Mesothelial cell of epicardium (in vitro differentiated cells): ENCODE results near the gene SASH3. TPM values are rescaled to one million over a fixed set of nuclear protein-coding genes. Genes with fewer than 3 reads are reported as not detected.

Experiments
- DNase-seq, 2 experiments: peaks; one replicate each; pipeline ENCODE4 v3.0.0; 2021; ENCODE audit warnings: low spot score in 2 of 2; ENCODE audit not compliant: unreplicated experiment in 2 of 2
- H3K27ac Mint-ChIP-seq: 2 replicates; pipeline ENCODE4 v1.8.0; 2021; ENCODE audit warnings: mixed read lengths
- H3K27me3 Mint-ChIP-seq: 2 replicates; pipeline ENCODE4 v1.8.0; 2021; ENCODE audit warnings: low read depth, mixed read lengths
- H3K36me3 Mint-ChIP-seq: 2 replicates; pipeline ENCODE4 v1.8.0; 2021; ENCODE audit warnings: mixed read lengths
- H3K4me1 Mint-ChIP-seq: 2 replicates; pipeline ENCODE4 v1.8.0; 2021; ENCODE audit warnings: mixed read lengths
- H3K4me3 Mint-ChIP-seq: 2 replicates; pipeline ENCODE4 v1.8.0; 2021; ENCODE audit warnings: mild to moderate bottlenecking, moderate library complexity, mixed read lengths
- H3K9me3 Mint-ChIP-seq: 2 replicates; pipeline ENCODE4 v1.8.0; 2021; ENCODE audit warnings: mixed read lengths
- total RNA-seq: library from RNA; stranded (reverse); gene quantifications from 3 replicates; pipeline ENCODE4 v1.2.1, GENCODE V29; 2021
- TF ChIP-seq, protein P1 (sequence below): fragments of 200-600 bp; sonication (generic); IDR thresholded peaks from one replicate; pipeline ENCODE4 v1.5.0; 2021; ENCODE audit warnings: antibody characterized with exemption; ENCODE audit not compliant: unreplicated experiment

SASH3 gene
- total RNA-seq, 1 donor from 2014 or later: not detected

DNA sequence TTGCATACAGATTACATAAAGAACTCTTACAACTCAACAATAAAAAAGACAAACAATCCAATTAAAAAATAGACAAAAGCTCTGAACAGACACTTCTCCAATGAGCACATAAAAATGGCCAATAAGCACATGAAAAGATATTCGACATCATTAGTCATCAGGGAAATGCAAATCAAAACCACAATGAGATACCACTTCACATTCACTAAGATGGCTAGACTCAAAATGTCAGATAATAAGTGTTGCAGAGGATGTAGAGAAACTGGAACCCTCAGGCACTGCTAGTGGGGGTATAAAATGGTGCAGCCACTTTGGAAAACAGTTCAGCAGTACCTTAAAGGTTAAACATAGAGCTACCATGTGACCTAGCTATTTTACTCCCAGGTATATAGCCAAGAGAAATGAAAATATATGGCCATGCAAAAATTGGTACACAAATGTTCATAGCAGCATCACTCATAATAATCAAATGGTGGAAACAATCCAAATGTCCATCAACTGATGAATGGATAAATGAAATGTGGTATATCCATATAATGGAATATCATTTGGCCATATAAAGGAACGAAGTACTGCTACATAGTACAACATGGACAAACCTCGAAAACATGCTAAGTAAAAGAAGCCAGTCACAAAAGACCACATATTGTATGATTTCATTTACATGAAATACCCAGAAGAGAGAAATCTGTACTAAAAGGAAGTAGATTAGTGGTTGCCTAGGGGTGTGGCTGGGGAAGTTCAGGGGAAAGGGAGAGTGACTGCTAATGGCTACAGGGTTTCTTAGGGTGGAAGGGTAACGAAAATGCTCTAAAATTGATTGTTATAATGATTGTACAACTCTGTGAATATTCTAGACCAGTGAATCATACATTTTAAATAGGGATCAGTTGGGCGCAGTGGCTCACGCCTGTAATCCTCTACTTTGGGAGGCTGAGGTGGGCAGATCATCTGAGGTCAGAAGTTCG lies 29.4 kb downstream of the SASH3 start:
- H3K36me3 Mint-ChIP-seq: peaks cover 38% of the 10 kb centered on the region
- no peak for DNase-seq

DNA sequence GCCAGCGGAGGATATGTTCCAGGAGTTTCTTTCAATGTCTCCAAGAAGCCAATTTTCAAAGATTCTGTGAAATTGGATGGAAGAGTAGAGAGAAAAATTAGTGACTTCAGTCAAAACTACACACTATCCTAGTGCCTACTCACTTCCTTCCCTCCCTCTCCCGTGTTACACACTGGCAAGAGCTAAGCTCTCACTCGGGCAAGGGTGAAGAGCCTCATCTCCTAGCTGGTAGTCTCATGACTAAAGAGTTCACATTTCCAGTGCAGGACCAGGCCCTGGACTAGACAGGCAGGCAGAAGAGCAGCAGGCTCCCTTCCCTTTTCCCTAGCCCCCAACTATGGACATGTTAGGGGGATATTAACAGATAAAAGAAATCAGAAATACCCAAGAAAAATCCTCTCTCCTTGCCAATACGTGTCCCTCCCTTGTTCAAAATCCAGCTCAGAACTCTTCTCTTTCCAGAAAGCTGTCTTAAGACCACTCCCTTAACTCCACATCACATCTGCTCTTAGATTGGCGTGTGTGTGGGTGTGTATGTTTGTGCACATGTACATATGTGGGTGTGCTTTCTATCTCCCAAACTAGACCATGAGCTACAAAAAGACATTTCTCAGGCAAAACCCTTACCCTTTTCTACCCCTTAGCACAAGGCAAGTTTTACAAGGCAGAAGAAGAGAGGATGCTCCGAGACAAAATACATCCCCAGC lies 34.1 kb downstream of the SASH3 start:
- Mint-ChIP-seq H3K36me3 (peaks cover 39% of the 10 kb centered on the region), H3K27me3 (no peaks in the 10 kb centered on the region), H3K27ac (no peak overlapping the region), H3K4me1 (no peaks in the 10 kb centered on the region), H3K4me3 (no peak overlapping the region), H3K9me3 (peaks cover 23% of the 10 kb centered on the region)
- TF ChIP-seq, protein P1, sequence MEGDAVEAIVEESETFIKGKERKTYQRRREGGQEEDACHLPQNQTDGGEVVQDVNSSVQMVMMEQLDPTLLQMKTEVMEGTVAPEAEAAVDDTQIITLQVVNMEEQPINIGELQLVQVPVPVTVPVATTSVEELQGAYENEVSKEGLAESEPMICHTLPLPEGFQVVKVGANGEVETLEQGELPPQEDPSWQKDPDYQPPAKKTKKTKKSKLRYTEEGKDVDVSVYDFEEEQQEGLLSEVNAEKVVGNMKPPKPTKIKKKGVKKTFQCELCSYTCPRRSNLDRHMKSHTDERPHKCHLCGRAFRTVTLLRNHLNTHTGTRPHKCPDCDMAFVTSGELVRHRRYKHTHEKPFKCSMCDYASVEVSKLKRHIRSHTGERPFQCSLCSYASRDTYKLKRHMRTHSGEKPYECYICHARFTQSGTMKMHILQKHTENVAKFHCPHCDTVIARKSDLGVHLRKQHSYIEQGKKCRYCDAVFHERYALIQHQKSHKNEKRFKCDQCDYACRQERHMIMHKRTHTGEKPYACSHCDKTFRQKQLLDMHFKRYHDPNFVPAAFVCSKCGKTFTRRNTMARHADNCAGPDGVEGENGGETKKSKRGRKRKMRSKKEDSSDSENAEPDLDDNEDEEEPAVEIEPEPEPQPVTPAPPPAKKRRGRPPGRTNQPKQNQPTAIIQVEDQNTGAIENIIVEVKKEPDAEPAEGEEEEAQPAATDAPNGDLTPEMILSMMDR: no peak
- no peak for DNase-seq

More for the DNA sequence above, 29.4 kb downstream of the SASH3 start:
- Mint-ChIP-seq H3K9me3 (peaks cover 21% of the 10 kb centered on the region), H3K4me1 (no peaks in the 10 kb centered on the region), H3K27me3 (no peaks in the 10 kb centered on the region), H3K4me3 (no peak overlapping the region), H3K27ac (no peak overlapping the region)
- TF ChIP-seq, protein P1: no peak

DNA sequence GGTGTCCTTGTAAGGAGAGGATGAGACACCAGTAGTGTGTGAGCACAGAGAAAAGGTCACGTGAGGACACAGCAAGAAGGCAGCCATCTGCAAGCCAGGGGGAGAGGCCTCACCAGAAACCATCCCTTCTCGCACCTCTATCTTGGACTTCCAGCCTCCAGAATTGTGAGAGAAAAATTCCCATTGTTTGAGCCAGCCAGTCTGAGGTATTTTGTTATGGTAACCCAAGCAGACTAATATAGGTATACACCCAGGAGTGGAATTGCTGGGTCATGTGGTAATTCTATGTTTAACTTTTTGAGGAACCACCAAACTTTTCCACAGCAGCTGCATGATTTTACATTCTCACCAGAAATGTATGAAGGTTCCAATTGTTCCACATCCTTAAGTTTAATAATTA lies 38.4 kb downstream of the SASH3 start:
- H3K9me3 Mint-ChIP-seq: peaks cover 15% of the 10 kb centered on the region
- DNase-seq: no peak
- no peaks in the 10 kb centered on the region for H3K27me3 Mint-ChIP-seq

DNA sequence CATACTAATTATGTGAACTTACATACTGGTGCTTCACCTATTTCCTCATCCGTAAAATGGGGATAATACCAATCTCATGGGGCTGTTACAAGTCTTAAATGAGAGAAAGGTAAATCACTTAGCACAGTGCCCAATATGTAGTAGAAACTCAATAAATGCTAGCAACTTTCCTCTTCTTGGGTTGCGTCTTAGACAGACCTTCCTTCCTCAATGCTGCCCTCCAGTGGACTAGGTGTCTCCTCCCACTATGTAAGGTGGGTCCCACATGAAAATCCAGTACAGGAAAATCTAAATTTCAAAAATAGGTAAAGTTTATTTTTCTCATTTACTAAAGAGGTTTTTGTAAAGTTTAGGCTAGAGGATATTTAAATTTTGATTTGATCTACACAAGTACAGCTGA lies 43.4 kb downstream of the SASH3 start:
- no peaks in the 10 kb centered on the region for H3K4me1 Mint-ChIP-seq
- DNase-seq: no peak

More for the DNA sequence above, 38.4 kb downstream of the SASH3 start:
- H3K36me3 Mint-ChIP-seq: peaks cover 28% of the 10 kb centered on the region
- no peak overlapping the region for H3K4me3 Mint-ChIP-seq
- H3K27ac Mint-ChIP-seq: no peak overlapping the region
- H3K4me1 Mint-ChIP-seq: no peaks in the 10 kb centered on the region
- TF ChIP-seq, protein P1: no peak

DNA sequence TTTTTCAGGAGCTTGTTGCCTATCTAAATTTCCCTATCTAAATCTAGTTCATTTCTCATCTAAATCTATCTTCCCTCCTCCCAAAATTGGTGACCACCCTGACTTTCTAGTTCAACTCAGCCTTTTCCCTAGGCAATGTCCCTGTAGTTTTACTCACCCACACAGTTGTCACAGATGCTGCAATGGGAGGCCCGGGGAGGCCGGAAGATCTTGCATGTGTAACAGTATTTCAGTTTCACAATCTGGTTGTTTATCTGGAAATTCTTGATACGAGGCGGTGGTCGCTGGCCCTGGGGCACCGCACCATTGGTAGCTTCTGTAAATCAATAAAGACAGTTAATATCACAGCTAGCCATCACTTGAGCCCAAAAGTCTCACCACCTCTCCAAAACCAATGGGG lies 43.8 kb downstream of the SASH3 start:
- H3K27me3 Mint-ChIP-seq: no peaks in the 10 kb centered on the region
- H3K36me3 Mint-ChIP-seq: peaks cover 23% of the 10 kb centered on the region
- TF ChIP-seq, protein P1: no peak
- H3K4me3 Mint-ChIP-seq: no peak overlapping the region
- peak overlapping the region; percentile 22 for H3K27ac Mint-ChIP-seq
- no peak for DNase-seq
- H3K4me1 Mint-ChIP-seq: no peaks in the 10 kb centered on the region
- peaks cover 4% of the 10 kb centered on the region for H3K9me3 Mint-ChIP-seq

More for the DNA sequence above, 43.4 kb downstream of the SASH3 start:
- Mint-ChIP-seq H3K9me3 (peaks cover 3% of the 10 kb centered on the region), H3K27me3 (no peaks in the 10 kb centered on the region), H3K36me3 (peaks cover 22% of the 10 kb centered on the region), H3K4me3 (no peak overlapping the region), H3K27ac (no peak overlapping the region)
- TF ChIP-seq, protein P1: no peak
